ENCODE measurements around the gene TFF2. TPM values are rescaled to one million over a fixed set of nuclear protein-coding genes. Genes with fewer than 3 reads are reported as not detected.

Gene TFF2
- total RNA-seq, 6 experiments from 2014 or later: not detected

DNA sequence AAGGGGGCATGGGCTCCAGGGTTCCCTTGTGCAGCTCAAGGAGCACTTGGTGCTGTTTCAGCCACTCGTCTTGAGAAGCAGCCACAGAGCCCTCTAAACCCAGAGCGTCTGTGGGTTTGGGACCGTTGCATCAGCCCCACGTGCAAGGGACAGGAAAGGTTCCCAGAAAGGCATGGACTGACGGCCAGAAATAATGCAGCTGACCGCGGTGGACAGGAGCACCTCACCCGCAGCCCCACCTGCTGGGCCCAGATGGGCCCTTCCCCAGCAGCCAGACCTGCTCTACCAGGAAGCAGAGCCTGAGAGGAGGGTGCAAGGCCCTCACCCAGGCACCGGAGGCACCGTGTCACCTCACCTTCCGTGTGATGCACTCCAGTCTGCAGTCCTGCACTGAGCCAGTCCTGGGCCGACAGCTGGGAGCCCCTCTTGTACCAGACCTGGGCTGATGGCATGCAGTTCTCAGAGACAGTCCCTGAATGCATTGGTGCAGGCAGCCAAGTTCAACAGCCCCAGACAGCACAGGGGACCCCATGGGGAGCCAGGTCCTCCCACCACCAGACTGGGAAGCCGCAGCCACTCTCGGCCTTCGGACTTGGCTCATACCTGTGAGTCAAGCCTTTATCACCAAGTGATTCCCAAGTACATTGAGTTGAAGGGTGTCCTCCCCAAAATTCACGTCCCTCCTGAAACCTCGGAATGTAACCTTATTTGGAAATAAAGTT lies 30.8 kb downstream of the TFF2 start:
- no peak for TF ChIP-seq CTCF (IDR thresholded peaks at IDR 0.05)
- Mint-ChIP-seq H3K9me3 (peaks cover 64% of the 10 kb centered on the region), H3K36me3 (ENCODE audit: low read depth) (no peaks in the 10 kb centered on the region; the same call in 1 of the 2 replicates), H3K4me1 (ENCODE audit: low read depth) (no peaks in the 10 kb centered on the region), H3K27me3 (ENCODE audit: insufficient read depth) (peaks cover 2% of the 10 kb centered on the region; the same call in 1 of the 2 replicates), H3K27ac (no peak overlapping the region), H3K4me3 (no peak overlapping the region)
- DNase-seq: no peak

DNA sequence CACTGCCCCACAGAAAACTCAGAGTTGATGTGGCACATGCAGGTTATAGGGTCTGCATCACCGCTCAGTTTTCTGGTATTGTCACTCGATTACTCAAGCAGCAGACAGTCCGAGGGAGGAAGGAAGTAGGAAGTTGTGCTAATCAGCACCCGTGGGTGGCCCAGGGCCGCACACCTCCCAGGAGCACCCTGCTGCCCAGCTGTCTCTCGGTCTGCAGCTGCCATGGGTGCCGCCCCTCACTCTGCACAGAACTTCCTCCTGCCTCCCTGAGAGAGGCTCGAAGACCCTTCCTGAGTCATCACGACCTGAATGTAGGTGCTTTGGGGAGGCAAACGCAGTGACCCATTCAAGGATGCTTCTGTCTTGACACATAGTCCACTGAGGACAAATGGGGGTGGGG lies 31.4 kb downstream of the TFF2 start:
- no peak overlapping the region for H3K27ac Mint-ChIP-seq
- H3K36me3 Mint-ChIP-seq (ENCODE audit: low read depth): no peaks in the 10 kb centered on the region; the same call in 1 of the 2 replicates
- no peak overlapping the region for H3K4me3 Mint-ChIP-seq
- H3K4me1 Mint-ChIP-seq (ENCODE audit: low read depth): no peaks in the 10 kb centered on the region
- peaks cover 64% of the 10 kb centered on the region for H3K9me3 Mint-ChIP-seq
- TF ChIP-seq CTCF (IDR thresholded peaks at IDR 0.05): no peak
- DNase-seq: no peak
- H3K27me3 Mint-ChIP-seq (ENCODE audit: insufficient read depth): peaks cover 2% of the 10 kb centered on the region

GRCh38 chr21:42317826-42318746 lies 32.7 kb downstream of the TFF2 start:
- no peak overlapping the region for H3K27ac Mint-ChIP-seq
- peaks cover 60% of the 10 kb centered on the region for H3K9me3 Mint-ChIP-seq
- H3K4me1 Mint-ChIP-seq (ENCODE audit: low read depth): no peaks in the 10 kb centered on the region
- peaks cover 2% of the 10 kb centered on the region for H3K27me3 Mint-ChIP-seq (ENCODE audit: insufficient read depth)
- DNase-seq: no peak
- H3K36me3 Mint-ChIP-seq (ENCODE audit: low read depth): no peaks in the 10 kb centered on the region; the same call in 1 of the 2 replicates
- no peak for TF ChIP-seq CTCF (IDR thresholded peaks at IDR 0.05)
- H3K4me3 Mint-ChIP-seq: no peak overlapping the region

DNA sequence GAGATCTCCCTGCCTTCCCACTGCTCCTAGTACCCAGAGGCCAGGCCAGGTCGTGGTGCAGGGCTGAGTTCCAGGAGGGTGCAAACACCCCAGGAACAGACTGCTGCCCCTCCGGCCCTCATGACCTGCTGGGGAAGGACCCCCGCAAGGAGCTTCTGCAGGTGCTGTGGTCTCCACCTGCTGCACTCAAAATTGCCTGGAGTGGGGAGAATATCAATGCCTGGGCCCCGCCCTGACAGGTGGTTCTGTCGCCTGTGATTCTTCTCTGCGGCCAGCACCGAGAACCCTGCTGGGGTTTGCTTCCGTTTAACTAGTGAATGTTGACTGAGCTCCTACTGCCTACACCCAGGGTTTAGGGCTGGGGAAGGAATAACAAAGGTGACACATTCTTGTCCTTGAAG lies 33.5 kb downstream of the TFF2 start:
- TF ChIP-seq CTCF (IDR thresholded peaks at IDR 0.05): no peak
- Mint-ChIP-seq H3K27me3 (ENCODE audit: insufficient read depth) (peaks cover 2% of the 10 kb centered on the region), H3K4me3 (no peak overlapping the region), H3K27ac (no peak overlapping the region), H3K9me3 (peaks cover 55% of the 10 kb centered on the region), H3K4me1 (ENCODE audit: low read depth) (no peaks in the 10 kb centered on the region), H3K36me3 (ENCODE audit: low read depth) (no peaks in the 10 kb centered on the region; the same call in 1 of the 2 replicates)
- DNase-seq: no peak

DNA sequence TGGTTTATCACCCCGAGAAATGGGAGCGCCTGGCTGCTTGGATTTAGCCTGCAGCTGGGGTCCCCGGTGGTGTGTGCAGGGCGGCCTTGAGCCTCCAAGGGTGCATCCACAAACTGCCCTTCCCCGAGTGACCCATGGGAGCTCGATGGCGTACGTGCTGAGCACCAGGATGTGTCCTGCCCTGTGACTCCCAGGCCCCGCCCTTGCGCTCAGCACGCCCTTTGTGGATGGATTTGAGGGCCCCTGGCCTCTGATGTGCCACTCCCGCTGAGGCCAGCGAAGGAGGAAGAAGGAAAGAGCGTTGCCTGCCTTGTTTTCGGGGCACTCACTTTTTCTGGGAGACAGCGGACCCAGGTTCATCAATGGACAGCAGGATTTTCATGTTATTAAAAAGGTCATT lies 33.9 kb downstream of the TFF2 start:
- Mint-ChIP-seq H3K36me3 (ENCODE audit: low read depth) (no peaks in the 10 kb centered on the region; the same call in 1 of the 2 replicates), H3K9me3 (peaks cover 55% of the 10 kb centered on the region), H3K4me3 (no peak overlapping the region), H3K27ac (no peak overlapping the region), H3K27me3 (ENCODE audit: insufficient read depth) (peaks cover 2% of the 10 kb centered on the region), H3K4me1 (ENCODE audit: low read depth) (no peaks in the 10 kb centered on the region)
- TF ChIP-seq CTCF (IDR thresholded peaks at IDR 0.05): no peak
- DNase-seq: no peak

All from HFFc6 (cell line).